OCI-LY1 (cell line): Measurements from ENCODE around the gene COA6.

Experiments used
- H2AFZ ChIP-seq: fragments of 200-600 bp; sonication (generic), shearing (Covaris generic); 2 replicates; pipeline ENCODE4 v1.6.0; 2014; ENCODE audit warnings: antibody characterized with exemption, mild to moderate bottlenecking, low read length
- H3F3A ChIP-seq: fragments of 200-600 bp; sonication (generic), shearing (Covaris generic); 2 replicates; pipeline ENCODE4 v1.6.0; 2014; ENCODE audit warnings: mild to moderate bottlenecking, antibody characterized with exemption, low read length, moderate library complexity; ENCODE audit not compliant: insufficient read depth
- H3K27ac ChIP-seq: fragments of 200-600 bp; sonication (generic); 2 replicates; pipeline ENCODE4 v1.5.1; 2014; ENCODE audit warnings: low read length, mixed run types, mild to moderate bottlenecking, low read depth; ENCODE audit not compliant: poor library complexity, severe bottlenecking
- H3K27me3 ChIP-seq: fragments of 200-600 bp; sonication (generic); 2 replicates; pipeline ENCODE4 v1.6.0; 2014; ENCODE audit warnings: antibody characterized with exemption, mild to moderate bottlenecking, low read length, moderate library complexity; ENCODE audit not compliant: insufficient read depth
- H3K36me3 ChIP-seq: fragments of 200-600 bp; sonication (generic); 2 replicates; pipeline ENCODE4 v1.6.1; 2014; ENCODE audit warnings: mild to moderate bottlenecking, antibody characterized with exemption, low read length, moderate library complexity, mixed read lengths; ENCODE audit not compliant: insufficient read depth
- H3K4me1 ChIP-seq: fragments of 200-600 bp; sonication (generic); 2 replicates; pipeline ENCODE4 v1.5.1; 2014; ENCODE audit warnings: mild to moderate bottlenecking, low read length, moderate library complexity; ENCODE audit not compliant: insufficient read depth, severe bottlenecking
- H3K4me2 ChIP-seq: fragments of 200-600 bp; sonication (generic), shearing (Covaris generic); 2 replicates; pipeline ENCODE4 v1.6.1; 2014; ENCODE audit warnings: low read length
- H3K4me3 ChIP-seq: fragments of 200-600 bp; sonication (generic); 2 replicates; pipeline ENCODE4 v1.5.1; 2014; ENCODE audit warnings: low read length, low read depth, mild to moderate bottlenecking, mixed read lengths; ENCODE audit not compliant: poor library complexity, severe bottlenecking
- H3K79me2 ChIP-seq: fragments of 200-600 bp; shearing (Covaris generic); 2 replicates; pipeline ENCODE4 v1.6.1; 2016; ENCODE audit warnings: mixed run types, low read length, mixed read lengths; ENCODE audit not compliant: insufficient read depth
- H3K9ac ChIP-seq: fragments of 200-600 bp; sonication (generic), shearing (Covaris generic); 2 replicates; pipeline ENCODE4 v1.6.1; 2014; ENCODE audit warnings: mild to moderate bottlenecking, low read length, mixed read lengths
- H3K9me2 ChIP-seq: fragments of 200-600 bp; sonication (generic), shearing (Covaris generic); 2 replicates; pipeline ENCODE4 v1.6.1; 2014; ENCODE audit warnings: low read depth, mild to moderate bottlenecking, low read length, mixed read lengths
- H3K9me3 ChIP-seq: fragments of 200-600 bp; shearing (Covaris generic); 2 replicates; pipeline ENCODE4 v1.6.1; 2014; ENCODE audit warnings: low read length, mixed read lengths
- H4K20me1 ChIP-seq: fragments of 200-600 bp; sonication (generic), shearing (Covaris generic); 2 replicates; pipeline ENCODE4 v1.6.0; 2016; ENCODE audit warnings: mild to moderate bottlenecking, low read length; ENCODE audit not compliant: insufficient read depth
- CTCF ChIP-seq: fragments of 200-600 bp; sonication (generic), shearing (Covaris generic); IDR thresholded peaks from 2 replicates; pipeline ENCODE4 v1.5.1; 2017; ENCODE audit warnings: mild to moderate bottlenecking, antibody characterized with exemption, low read length, moderate library complexity, mixed read lengths
- EZH2 ChIP-seq: fragments of 200-600 bp; sonication (generic), shearing (Covaris generic); IDR thresholded peaks from 2 replicates; pipeline ENCODE4 v1.8.0; 2017; ENCODE audit warnings: borderline replicate concordance, mixed run types, mild to moderate bottlenecking, antibody characterized with exemption, low read length, moderate library complexity, mixed read lengths

Gene COA6

GRCh38 chr1:234413485-234413884 is 40.2 kb downstream of the COA6 start:
- Histone ChIP-seq H3K9ac (no peak overlapping the region), H3K4me2 (no peak overlapping the region), H4K20me1 (no peaks in the 10 kb centered on the region), H3K4me1 (peaks cover 5% of the 10 kb centered on the region), H3K79me2 (no peaks in the 10 kb centered on the region), H3F3A (no peaks in the 10 kb centered on the region), H2AFZ (no peak overlapping the region), H3K27me3 (no peaks in the 10 kb centered on the region), H3K27ac (no peak overlapping the region), H3K36me3 (peaks cover 69% of the 10 kb centered on the region), H3K9me2 (no peaks in the 10 kb centered on the region), H3K4me3 (no peak overlapping the region), H3K9me3 (no peaks in the 10 kb centered on the region)
- TF ChIP-seq EZH2, result no peak
- TF ChIP-seq CTCF, result no peak

- Histone ChIP-seq H3K9me2 (no peaks in the 10 kb centered on the region), H3F3A (no peaks in the 10 kb centered on the region), H3K4me1 (peaks cover 5% of the 10 kb centered on the region), H3K9me3 (no peaks in the 10 kb centered on the region), H3K27me3 (no peaks in the 10 kb centered on the region), H2AFZ (no peak overlapping the region), H3K79me2 (no peaks in the 10 kb centered on the region), H4K20me1 (no peaks in the 10 kb centered on the region), H3K4me2 (no peak overlapping the region), H3K36me3 (peaks cover 66% of the 10 kb centered on the region), H3K4me3 (no peak overlapping the region), H3K27ac (no peak overlapping the region), H3K9ac (no peak overlapping the region)
- TF ChIP-seq CTCF, result no peak
- TF ChIP-seq EZH2, result no peak
These were observed 40.7 kb downstream of the COA6 start for GRCh38 chr1:234413990-234414389.

- Histone ChIP-seq H3K9ac (no peak overlapping the region), H4K20me1 (no peaks in the 10 kb centered on the region), H3K27ac (no peak overlapping the region), H3K4me1 (no peaks in the 10 kb centered on the region), H3K9me3 (no peaks in the 10 kb centered on the region), H3K36me3 (peaks cover 57% of the 10 kb centered on the region), H3K27me3 (no peaks in the 10 kb centered on the region), H3K4me3 (no peak overlapping the region), H3K4me2 (no peak overlapping the region), H3K9me2 (no peaks in the 10 kb centered on the region), H3F3A (no peaks in the 10 kb centered on the region), H2AFZ (no peak overlapping the region), H3K79me2 (no peaks in the 10 kb centered on the region)
- TF ChIP-seq CTCF (no peak), EZH2 (no peak)
These were observed 54.8 kb downstream of the COA6 start for GRCh38 chr1:234427950-234428646.
